HG02870 (cell line): ENCODE data around the gene THEMIS2.

Experiments
- ATAC-seq: cut with Tn5 transposase; IDR thresholded peaks from one replicate; pipeline ENCODE4 v1.9.1; 2021; ENCODE audit warnings: mild to moderate bottlenecking, moderate library complexity; ENCODE audit not compliant: unreplicated experiment

THEMIS2 gene

DNA sequence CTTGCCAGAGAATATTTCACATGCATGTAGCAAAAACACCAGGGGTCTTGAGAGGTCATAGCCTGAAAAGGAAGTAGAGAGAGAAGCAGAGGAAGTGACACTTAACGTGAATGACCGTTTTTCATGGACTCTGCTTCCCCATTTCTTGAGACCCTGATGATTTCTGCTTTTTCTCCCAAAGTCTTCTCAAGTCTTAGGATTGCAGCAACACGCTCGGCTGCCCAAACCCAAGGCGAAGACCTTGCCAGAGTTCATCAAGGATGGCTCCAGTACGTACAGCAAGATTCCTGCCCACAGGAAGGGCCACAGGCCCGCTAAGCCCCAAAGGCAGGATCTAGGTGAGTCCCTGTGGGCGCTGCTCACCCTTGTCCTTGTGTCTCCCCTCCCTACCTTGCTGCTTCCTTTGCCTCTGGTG, 12.8 kb downstream of the THEMIS2 start:
- no peak for ATAC-seq

DNA sequence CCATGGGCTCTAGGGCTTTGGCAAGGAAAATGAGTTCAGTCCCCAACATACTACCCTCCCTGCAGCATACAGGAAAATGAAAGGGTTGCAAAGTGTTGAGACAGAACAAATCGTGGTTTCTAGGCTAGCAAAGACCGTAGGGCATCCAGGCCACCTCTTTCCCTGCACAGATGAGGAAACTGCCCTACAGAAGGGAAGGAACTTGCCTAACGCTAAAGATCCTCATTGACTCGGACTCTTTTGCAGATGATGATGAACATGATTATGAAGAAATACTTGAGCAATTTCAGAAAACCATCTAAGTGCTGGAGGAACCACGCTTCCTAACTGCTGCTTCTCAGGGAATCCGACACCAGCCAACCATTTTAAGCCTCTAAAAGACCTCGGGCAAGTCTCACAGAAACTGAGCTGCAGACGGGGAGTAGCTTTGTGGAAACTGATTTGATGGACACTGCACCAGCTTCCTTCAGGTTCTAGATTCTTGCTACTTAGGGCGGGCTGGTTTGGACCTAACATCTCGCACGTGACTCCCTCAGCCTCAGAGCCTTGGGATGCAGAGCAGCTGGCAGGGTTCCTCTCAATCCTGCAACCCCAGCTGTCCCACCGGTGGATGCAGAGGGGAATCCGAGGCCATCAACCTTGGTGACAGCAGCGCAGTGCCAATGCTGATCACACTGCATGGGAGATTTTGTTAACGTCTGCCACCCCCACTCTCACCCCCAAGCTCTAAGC, 13.4 kb downstream of the THEMIS2 start:
- ATAC-seq, result no peak

DNA sequence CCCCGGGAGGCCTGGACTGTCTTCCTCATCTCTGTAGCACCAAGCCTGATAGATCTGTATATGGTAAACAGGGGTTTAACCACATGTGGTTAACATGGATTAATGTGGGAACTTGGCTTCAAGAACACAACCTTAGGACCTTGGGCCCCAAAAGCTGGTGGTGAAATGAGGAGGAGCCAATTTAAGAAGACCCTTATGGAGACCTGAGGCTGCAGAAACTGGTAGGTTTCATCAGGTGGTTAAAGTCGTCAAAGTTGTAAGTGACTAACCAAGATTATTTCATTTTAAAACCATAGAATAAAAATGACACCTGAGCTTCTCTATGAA, 14.0 kb downstream of the THEMIS2 start:
- ATAC-seq, result no peak

DNA sequence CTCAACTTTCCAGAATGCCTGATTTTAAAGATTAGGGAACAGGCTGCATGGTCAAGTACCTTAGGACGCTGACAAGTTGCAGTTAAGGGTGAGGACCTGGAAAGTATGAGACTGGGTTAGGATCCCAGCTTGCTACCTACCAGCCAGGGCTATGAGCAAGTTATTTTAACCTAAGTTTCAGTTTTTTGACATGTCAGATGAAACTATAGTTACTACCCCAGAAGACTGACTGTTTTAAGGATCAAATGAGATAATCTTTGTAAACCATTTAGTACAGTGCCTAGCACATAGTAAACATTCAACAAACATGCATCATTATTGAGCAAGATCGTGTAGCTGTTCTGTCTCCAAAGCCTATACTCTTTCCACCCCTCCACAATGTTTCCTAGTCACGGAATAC, 14.4 kb downstream of the THEMIS2 start:
- no peak for ATAC-seq

DNA sequence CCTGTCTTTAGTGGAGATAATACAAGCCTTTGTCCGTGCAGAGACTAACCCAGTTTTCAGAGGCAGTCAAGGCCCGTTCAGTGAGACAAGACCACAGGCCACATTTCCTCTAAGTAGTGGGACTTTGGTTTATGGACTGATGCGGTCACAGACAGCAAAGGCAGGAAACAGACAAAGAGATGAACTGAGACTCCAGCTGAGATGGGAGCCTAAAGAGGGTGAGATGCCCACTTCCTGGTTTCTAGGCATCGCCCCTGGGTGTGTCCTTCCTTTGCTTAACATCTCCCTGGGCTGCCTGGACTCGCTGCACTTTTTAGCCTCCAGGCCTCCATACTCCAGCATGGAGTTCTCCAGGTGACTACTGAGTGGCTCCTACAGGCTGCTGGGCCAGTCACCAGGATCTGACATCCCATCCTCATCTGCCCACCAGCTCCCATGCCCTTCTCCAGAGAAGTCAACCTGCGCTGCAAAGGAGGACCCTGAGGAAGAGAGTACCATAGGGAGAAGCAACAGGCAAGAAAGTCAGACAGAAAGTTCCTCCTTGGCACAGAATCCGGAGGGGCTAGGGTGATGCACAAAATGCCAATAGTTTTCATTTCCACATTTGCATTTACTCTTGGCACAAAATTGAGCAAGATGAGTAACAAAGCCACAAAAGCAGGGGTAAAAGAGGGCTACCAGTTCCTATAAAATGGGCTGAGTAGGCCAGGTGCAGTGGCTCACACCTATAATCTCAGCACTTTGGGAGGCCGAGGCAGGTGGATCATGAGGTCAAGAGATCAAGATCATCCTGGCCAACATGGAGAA, 15.1 kb downstream of the THEMIS2 start:
- no peak for ATAC-seq

DNA sequence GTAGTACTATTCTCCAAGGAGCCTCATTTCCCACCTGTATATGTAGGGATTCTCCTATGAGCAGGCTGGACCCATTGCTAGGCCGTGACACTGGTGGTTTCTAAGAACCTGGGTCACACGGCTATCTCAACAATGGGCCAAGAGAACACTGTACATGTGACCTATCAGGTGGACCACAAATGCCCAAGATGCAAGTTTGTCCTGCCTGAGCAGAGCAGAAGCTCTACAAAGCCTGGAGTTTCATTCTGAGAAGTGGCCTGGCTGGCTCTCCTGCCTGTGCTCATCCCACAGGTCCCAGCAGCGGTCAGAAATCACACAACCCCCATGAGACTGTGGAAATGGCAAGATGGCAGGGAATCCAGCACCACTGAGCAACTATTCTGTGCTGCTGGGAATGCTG, 17.2 kb downstream of the THEMIS2 start:
- ATAC-seq, result no peak

DNA sequence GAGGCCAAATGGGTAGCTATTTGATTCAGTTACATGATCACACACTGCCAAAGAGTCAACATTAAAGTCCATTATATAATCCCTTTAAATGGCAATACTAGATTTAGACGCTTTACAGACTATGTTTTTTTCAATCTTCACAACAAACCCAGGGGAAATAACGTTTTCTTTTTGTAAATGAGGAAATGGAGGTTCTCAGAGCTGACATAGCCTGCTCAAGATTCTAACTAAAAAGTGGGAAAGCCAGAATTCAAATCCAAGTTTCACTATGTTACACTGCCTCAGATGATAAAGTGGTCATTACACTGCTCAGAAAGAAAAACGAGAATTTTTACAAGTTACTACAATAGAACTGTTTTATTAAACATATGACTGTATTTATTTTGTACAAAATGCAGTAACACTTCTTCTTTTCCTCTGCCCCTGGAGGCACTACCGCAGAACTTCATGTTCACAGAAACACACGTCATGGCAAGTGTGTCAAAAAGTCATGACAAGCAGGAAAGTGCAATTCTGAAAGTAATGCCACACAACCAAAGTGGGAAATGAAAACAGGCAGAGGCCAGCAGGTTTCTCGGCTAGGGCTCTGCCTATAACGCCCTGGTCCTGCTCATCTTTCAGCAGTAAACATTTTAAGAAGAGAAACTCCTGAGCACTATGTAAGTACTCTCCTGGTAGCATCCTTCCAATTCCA, 19.0 kb downstream of the THEMIS2 start:
- ATAC-seq, result no peak

DNA sequence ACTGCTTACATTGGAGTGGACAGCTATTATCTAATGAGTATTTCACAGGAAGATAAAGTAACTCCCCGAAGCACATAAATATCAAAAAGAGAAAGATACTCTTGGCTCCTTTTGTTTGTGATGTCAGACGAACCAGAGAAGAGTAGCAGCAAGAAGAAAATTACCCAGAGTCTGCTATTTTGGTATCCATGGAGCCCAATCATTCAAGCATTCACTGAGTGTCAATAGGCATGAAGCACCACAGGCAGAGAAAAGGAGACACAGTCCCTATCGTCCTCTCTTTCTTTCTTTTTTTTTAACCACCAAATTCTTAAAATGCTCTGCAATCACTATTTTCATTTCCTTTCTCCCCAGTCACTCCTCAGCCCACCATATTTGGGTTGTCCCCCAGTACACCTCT, 22.2 kb downstream of the THEMIS2 start:
- ATAC-seq, result no peak

DNA sequence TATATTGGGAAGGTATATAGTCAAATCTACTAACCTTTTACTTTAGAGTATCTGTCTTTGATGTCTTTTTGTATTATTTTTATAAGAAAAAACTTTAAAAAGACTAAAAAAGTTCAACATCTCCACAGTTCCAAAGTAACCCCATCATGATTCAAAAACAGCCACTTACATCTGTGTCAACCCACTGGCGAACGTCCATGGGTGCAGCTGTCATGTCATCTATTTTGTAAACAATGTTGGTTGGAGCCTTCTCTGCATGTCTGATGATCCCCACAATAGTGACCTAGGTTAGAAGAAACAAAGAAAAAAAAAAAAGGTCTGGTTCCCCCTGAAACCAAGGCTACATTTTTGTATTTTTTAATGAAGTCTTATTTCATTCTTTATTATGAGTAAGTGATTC, 34.4 kb downstream of the THEMIS2 start:
- ATAC-seq, result no peak

DNA sequence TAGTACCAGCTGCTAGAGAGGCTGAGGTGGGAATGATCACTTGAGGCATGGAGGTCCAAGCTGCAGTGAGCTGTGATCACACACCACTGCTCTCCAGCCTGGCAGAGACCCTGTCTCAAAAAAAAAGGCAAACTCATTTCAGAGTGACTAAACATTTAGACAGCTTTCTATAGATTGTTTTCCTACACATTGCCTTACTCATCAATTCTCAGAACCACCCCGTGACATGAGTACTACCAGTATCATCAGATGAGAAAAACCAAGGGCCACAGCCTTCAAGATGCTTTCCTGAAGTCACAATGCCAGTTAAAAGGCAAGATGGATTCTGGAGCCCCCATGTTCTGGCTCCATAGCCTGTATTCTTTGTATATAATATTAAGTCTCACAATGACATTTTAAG, 40.1 kb downstream of the THEMIS2 start:
- no peak for ATAC-seq

DNA sequence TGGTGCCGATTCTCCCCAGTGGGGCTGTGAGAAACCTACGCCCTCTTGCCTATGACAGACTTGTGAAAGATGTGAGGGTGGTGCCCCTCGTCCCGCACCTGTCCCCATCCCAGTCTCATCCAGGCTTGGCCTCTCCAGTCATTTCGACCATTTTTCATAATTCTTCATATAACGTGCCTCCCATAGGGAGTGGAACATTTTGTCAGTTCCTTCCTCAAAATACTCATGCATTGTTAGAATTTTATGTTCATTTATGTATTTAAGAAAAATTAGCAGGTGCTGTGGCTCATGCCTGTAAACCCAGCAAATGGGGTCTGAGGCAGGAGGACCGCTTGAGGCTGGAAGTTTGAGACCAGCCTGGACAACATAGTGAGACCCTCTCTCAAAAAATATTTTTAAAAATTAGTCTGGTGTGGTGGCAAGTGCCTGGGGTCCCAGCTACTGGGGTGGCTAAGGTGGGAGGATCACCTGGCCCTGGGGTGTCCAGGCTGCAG, 42.8 kb downstream of the THEMIS2 start:
- ATAC-seq, result no peak

DNA sequence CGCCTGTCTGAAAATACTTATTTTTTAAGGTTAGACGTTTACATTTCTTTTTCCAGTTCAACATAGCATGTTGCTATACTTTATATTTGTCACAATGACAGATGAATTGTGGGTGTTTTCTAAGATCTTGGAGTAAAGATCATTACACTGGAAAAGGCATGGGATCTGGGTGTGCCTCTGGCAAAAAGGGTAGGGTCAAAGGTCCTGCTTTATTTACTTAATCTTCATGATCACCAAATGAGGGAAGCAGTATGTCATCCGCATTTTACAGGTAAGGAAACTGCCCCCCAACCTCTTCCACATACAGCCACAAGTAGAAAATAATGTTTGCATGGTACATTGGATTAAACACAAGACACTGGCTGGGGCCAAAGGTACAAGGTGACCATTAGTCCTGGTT, 49.9 kb downstream of the THEMIS2 start:
- ATAC-seq, result no peak

DNA sequence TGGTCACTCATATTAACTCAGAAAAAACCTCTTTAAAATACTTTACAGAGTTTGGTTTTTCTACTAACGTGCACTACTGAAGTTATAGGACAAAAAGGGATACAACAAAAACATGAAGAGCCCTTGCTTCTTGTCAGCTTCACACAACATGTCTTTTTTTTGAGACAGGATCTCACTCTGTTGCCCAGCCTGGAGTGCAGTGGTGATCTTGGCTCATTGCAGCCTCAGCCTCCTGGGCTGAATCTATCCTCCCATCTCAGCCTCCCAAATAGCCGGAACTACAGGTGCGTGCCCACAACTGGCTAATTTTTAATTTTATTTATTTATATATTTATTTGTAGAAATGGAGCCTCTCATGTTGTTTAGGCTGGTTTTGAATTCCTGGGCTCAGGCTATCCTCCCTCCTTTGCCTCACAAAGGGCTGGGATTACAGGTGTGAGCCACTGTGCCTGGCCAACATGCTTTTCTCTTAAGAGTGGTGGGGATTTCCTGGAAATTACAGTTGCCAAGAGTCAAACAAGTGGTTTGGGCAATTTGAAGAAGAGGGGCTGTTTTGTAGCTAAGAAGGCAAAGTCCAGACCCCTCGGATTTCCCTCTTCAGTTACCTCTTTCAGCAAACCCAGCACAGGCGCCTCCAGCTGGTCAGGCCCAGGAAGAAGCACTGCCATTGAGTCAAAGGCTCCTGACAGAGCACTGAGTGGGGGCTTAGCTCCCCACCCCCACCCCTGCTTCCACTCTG, 56.0 kb downstream of the THEMIS2 start:
- no peak for ATAC-seq

DNA sequence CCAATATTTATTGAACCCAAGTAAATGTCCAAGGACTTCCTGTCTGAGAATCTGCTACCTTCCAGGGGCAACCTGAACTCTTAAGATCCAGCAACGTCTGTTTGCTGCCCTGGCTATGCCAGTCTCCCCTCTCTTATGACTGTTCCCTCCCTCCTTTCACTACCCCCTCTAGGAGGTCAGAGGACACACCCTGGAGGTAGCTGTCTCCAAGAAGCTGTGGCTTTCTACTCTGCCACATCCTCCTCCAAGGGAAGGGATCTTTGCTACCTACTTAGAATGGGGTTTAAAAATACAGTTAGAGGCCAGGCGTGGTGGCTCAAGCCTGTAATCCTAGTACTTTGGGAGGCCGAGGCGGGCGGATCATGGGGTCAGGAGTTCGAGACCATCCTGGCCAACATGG, 58.8 kb downstream of the THEMIS2 start:
- no peak for ATAC-seq

DNA sequence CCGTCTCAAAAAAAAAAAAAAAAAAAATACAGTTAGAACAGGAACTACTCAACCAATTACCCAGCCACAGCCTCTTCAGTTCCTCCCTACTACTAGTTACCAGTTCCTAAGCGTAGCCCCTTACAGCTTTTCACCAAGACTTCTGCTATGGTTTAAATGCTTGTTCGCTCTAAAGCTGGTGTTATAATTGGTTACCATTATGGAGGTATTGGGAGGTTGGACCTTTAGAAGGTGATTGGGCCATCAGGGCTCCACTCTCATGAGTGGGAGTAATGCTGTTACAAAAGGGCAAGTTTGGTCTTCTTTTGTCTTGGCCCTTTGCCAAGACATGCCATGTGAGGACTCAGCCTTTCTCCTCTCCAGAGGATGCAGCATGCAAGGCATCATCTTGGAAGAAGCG, 59.4 kb downstream of the THEMIS2 start:
- no peak for ATAC-seq

DNA sequence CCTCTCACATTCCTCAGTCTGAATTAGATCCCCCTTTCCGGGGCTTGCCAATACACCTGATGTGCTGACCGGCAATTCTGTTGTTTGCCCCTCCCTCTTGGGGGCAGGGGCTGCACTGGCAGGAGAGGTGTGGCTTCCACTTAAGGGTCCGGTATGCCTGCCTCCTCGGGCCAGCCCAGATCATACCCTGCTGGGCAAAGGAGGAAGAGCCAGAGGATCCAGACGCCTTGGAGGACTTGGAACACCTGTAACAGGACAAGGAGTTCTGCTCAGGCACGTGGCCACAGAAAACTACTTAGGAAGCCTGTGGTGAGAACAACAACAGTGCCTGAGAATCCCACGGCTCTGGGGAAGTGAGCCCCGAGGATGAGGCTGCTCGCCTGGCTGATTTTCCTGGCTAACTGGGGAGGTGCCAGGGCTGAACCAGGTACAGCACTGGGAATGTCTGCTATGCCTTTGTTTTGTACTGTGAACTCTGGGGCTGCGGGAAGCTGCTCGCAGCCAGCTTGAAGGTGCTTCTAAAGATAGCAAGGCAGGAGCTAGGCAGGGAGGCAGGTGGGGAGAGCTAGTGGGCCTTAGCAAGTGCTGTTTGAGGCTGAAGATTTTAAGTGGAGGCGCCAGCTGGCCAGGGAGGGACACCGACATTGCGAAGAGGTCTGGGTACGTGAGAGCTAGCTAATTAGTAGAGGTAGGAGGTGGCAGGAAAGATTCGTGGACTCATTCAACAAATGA, 62.6 kb downstream of the THEMIS2 start, which contains the start of gene SMPDL3B:
TSS of gene SMPDL3B (plus strand) at position 183 of the 732 bp plus-strand sequence. CDS start at position 367, 184 bp downstream.
- ATAC-seq, result no peak

DNA sequence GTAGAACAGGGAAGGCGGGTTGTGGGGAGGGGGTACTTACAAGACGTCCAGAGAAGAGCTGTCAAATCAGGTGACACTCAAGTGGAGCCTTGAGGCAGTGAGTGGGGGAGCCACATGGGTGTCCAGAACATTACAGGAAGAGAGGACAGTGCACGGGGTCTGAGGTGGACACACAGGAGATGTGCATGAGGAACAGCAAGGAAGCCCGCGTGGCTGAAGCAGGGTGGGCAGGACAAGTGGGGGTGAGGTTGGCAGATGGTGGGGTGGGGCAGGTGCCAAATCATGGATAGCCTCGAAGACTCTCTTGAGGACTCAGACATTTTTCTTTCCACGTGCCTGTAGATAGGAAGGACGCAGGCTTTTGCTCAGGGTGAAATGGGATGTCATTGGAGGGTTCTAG, 63.4 kb downstream of the THEMIS2 start:
- no peak for ATAC-seq
